ENCODE data around the gene HPD.
A peak's percentile ranks its signal among the peaks of the same experiment; 100 is the strongest.

The HPD gene

DNA sequence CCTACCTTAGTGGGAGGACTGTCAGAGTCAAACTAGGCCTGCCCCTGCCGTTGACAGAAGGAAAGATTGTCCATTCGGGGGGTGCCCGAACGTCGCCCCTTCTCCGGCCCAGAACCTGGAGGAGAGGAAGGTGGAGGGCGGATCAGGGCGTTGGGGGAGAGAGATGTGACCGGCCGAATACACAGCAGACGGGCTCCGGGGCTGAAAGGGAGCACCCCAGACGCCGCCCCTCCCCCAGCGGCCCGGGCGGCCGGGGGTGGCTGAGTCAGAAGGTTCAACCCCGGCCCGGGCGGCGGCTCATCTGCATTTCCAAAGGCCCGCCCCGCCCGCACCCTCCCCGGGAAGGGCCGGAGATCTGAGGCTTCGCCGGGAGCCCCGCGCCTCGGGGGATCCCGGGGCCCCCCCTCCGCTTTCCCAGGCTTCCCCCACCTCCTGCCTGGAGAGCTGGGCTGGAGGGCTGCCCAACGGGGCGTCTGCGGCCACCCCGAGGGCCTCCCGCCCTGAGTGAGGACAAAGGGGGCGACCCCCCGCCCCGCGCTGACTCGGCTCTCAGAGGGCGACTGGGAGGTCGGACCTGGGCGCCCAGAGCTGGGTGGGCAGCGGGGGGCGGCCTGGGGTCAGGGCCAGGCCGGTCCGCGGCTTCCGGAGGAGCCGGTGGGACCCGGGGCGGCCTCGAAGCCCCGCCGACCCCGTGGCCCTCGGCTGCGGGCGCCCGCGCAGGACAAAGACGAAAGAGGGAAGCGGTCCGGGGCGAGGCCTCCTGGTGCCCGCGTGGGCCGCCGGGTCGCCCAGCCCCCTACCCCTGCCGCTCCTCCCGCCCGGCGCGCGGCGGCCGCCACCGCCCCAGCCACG, 58.6 kb downstream of the HPD start:
- Histone ChIP-seq H2AFZ (ENCODE audit: low read length) (no peak overlapping the region), H3K9me2 (replicated peaks; ENCODE audit: insufficient read depth, low read length) (no peaks in the 10 kb centered on the region), H3K9ac (ENCODE audit: low read length) (peak overlapping the region; percentile 93), H3K36me3 (replicated peaks; ENCODE audit: insufficient read depth, low read length) (no peaks in the 10 kb centered on the region), H3K9me3 (replicated peaks; ENCODE audit: insufficient read depth, low read length) (no peaks in the 10 kb centered on the region), H3K4me3 (ENCODE audit: low read length) (peak overlapping the region; percentile 63), H3K79me2 (ENCODE audit: low read length) (peaks cover 52% of the 10 kb centered on the region), H3F3A (ENCODE audit: insufficient read depth, low read length) (peaks cover 21% of the 10 kb centered on the region), H3K4me1 (ENCODE audit: low read length) (peaks cover 7% of the 10 kb centered on the region; the same call in 1 of the 2 replicates), H3K4me2 (ENCODE audit: low read depth, low read length) (peak overlapping the region; percentile 54; the same call in 1 of the 2 replicates), H4K20me1 (ENCODE audit: insufficient read depth, low read length) (no peaks in the 10 kb centered on the region), H3K27me3 (replicated peaks; ENCODE audit: insufficient read depth, low read length) (no peaks in the 10 kb centered on the region), H3K27ac (ENCODE audit: low read length) (peak overlapping the region; percentile 93)
- DNase-seq = peak; percentile 62
- TF ChIP-seq, protein P1, sequence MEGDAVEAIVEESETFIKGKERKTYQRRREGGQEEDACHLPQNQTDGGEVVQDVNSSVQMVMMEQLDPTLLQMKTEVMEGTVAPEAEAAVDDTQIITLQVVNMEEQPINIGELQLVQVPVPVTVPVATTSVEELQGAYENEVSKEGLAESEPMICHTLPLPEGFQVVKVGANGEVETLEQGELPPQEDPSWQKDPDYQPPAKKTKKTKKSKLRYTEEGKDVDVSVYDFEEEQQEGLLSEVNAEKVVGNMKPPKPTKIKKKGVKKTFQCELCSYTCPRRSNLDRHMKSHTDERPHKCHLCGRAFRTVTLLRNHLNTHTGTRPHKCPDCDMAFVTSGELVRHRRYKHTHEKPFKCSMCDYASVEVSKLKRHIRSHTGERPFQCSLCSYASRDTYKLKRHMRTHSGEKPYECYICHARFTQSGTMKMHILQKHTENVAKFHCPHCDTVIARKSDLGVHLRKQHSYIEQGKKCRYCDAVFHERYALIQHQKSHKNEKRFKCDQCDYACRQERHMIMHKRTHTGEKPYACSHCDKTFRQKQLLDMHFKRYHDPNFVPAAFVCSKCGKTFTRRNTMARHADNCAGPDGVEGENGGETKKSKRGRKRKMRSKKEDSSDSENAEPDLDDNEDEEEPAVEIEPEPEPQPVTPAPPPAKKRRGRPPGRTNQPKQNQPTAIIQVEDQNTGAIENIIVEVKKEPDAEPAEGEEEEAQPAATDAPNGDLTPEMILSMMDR (IDR thresholded peaks at IDR 0.05; ENCODE audit: low read length) = no peak
- TF ChIP-seq EZH2 (optimal IDR thresholded peaks at IDR 0.05; ENCODE audit: low read depth, low read length) = no peak
- TF ChIP-seq EZH2phosphoT487 (IDR thresholded peaks at IDR 0.05; ENCODE audit: low read length) = no peak

DNA sequence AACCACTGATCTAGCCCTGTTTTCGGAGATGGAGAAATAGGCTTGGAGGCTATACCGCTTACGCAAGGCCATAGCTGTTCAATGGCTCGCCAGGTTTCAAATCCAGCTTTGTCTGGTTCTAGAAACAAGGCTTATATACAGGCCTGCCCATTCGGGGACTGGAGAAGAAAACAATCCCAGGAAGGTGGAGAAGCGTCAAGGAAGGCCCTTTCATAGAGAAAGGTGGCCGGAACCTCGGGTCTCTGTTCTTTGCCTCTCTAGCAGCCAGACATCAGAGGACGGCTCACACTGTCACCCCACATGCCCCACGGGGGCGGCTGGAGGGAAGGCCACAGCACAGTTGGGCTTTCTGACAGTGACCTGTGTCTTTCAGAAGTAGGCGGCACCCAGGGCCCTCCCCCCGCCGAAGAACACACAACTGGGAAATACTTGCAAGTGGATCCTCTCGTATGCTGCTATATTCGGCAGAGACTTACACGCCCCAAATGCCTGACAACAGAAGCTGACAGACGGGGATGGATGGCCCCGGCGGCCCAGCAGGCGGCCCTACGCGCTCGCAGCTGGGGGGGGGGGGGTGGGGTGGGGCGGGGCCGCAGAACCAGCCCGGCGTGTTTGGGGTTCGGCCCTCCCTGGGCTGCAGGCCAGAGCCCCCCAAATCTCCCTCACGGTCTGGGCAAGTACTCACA, 59.4 kb downstream of the HPD start:
- Histone ChIP-seq H3K4me3 (ENCODE audit: low read length) (peak overlapping the region; percentile 63), H3F3A (ENCODE audit: insufficient read depth, low read length) (peaks cover 21% of the 10 kb centered on the region), H3K4me1 (ENCODE audit: low read length) (peaks cover 12% of the 10 kb centered on the region; the same call in 1 of the 2 replicates), H2AFZ (ENCODE audit: low read length) (no peak overlapping the region), H3K36me3 (replicated peaks; ENCODE audit: insufficient read depth, low read length) (no peaks in the 10 kb centered on the region), H3K9ac (ENCODE audit: low read length) (peak overlapping the region; percentile 93), H3K9me3 (replicated peaks; ENCODE audit: insufficient read depth, low read length) (no peaks in the 10 kb centered on the region), H3K27ac (ENCODE audit: low read length) (peak overlapping the region; percentile 93; the same call in 1 of the 2 replicates), H3K4me2 (ENCODE audit: low read depth, low read length) (peak overlapping the region; percentile 63; the same call in 1 of the 2 replicates), H3K79me2 (ENCODE audit: low read length) (peaks cover 45% of the 10 kb centered on the region), H4K20me1 (ENCODE audit: insufficient read depth, low read length) (no peaks in the 10 kb centered on the region), H3K9me2 (replicated peaks; ENCODE audit: insufficient read depth, low read length) (no peaks in the 10 kb centered on the region), H3K27me3 (replicated peaks; ENCODE audit: insufficient read depth, low read length) (no peaks in the 10 kb centered on the region)
- TF ChIP-seq, protein P1 (IDR thresholded peaks at IDR 0.05; ENCODE audit: low read length) = no peak
- TF ChIP-seq EZH2 (optimal IDR thresholded peaks at IDR 0.05; ENCODE audit: low read depth, low read length) (no peak), EZH2phosphoT487 (IDR thresholded peaks at IDR 0.05; ENCODE audit: low read length) (no peak)
- peak; percentile 76 for DNase-seq

DNA sequence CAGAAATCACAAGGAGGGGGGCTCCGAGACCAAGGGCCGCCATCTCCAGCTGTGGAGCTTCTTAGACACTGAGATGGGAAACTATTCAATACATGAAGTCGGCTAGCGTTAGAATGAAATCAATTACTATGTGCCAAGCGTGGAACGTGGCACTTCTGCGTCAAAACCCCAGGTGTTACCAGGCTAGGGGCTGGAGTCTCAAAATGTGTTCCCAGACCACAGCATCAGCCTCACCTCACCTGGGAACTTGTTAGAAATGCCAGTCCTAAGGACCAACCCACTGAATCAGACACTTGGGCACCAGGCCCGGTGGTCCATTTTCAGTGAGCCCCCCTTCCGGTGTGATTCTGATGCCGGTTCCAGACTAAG, 59.9 kb downstream of the HPD start:
- H3K9ac ChIP-seq (ENCODE audit: low read length) = peak overlapping the region; percentile 37; the same call in 1 of the 2 replicates
- H3K4me1 ChIP-seq (ENCODE audit: low read length) = peaks cover 12% of the 10 kb centered on the region; the same call in 1 of the 2 replicates
- H3K4me2 ChIP-seq (ENCODE audit: low read depth, low read length) = peak overlapping the region; percentile 63; the same call in 1 of the 2 replicates
- H3K27me3 ChIP-seq (replicated peaks; ENCODE audit: insufficient read depth, low read length) = no peaks in the 10 kb centered on the region
- H3F3A ChIP-seq (ENCODE audit: insufficient read depth, low read length) = peaks cover 21% of the 10 kb centered on the region
- H3K9me3 ChIP-seq (replicated peaks; ENCODE audit: insufficient read depth, low read length) = no peaks in the 10 kb centered on the region
- H2AFZ ChIP-seq (ENCODE audit: low read length) = no peak overlapping the region
- H4K20me1 ChIP-seq (ENCODE audit: insufficient read depth, low read length) = no peaks in the 10 kb centered on the region
- DNase-seq = no peak
- H3K9me2 ChIP-seq (replicated peaks; ENCODE audit: insufficient read depth, low read length) = no peaks in the 10 kb centered on the region
- peak overlapping the region; percentile 46 for H3K4me3 ChIP-seq (ENCODE audit: low read length)
- no peak overlapping the region for H3K27ac ChIP-seq (ENCODE audit: low read length)
- no peaks in the 10 kb centered on the region for H3K36me3 ChIP-seq (replicated peaks; ENCODE audit: insufficient read depth, low read length)
- TF ChIP-seq EZH2 (optimal IDR thresholded peaks at IDR 0.05; ENCODE audit: low read depth, low read length) (no peak), EZH2phosphoT487 (IDR thresholded peaks at IDR 0.05; ENCODE audit: low read length) (no peak)
- TF ChIP-seq, protein P1 (IDR thresholded peaks at IDR 0.05; ENCODE audit: low read length) = no peak
- H3K79me2 ChIP-seq (ENCODE audit: low read length) = peaks cover 45% of the 10 kb centered on the region
